ENCODE data around the gene TMEM11. TPM values are rescaled to one million over a fixed set of nuclear protein-coding genes. Genes with fewer than 3 reads are reported as not detected.

TMEM11 gene
- total RNA-seq, 1 experiment from 2014 or later: 23.4 TPM

GRCh38 chr17:21169496-21169895 is 44.5 kb downstream of the TMEM11 start:
- Histone ChIP-seq H3K4me3 (ENCODE audit: low read depth in 2 of 2, low read length in 2 of 2) (no peak overlapping the region), H3K4me1 (ENCODE audit: control insufficient read depth, insufficient read depth, low read length) (no peaks in the 10 kb centered on the region; the same call in 1 of the 2 replicates), H3K9me3 (ENCODE audit: control insufficient read depth, insufficient read depth, low read depth, low read length) (no peaks in the 10 kb centered on the region), H3K27ac (ENCODE audit: low read length) (no peak overlapping the region), H3K27me3 (ENCODE audit: control insufficient read depth, insufficient read depth, low read length) (no peaks in the 10 kb centered on the region), H3K36me3 (ENCODE audit: control insufficient read depth, insufficient read depth, low read length) (no peaks in the 10 kb centered on the region)
- ATAC-seq (no peak), DNase-seq (ENCODE audit: low read depth, low spot score) (no peak)
- ChIA-PET CTCF (no interaction called here), POLR2A (no interaction called here)
- intact Hi-C loops (cut with micrococcal nuclease; ENCODE audit: unreplicated experiment): no loop called here
- no TSS peak for BruUV-seq (replicated peaks)
- in situ Hi-C loops (cut with HindIII; ENCODE audit: low pct_unique_long_range_greater_than_20kb, low sequenced_read_pairs): no loop called here
- TF ChIP-seq POLR2AphosphoS5 (IDR thresholded peaks at IDR 0.05; ENCODE audit: low read depth, low read length) (no peak), TCF7L2 (IDR thresholded peaks at IDR 0.05; ENCODE audit: low read depth, low read length) (no peak), REST (IDR thresholded peaks at IDR 0.05; ENCODE audit: insufficient read depth in 1 of 2, low read depth in 2 of 2, low read length in 1 of 2) (no peak), SIN3A (IDR thresholded peaks at IDR 0.05; ENCODE audit: borderline replicate concordance, insufficient read depth, low read depth, low read length) (no peak), CTCF (IDR thresholded peaks at IDR 0.05) (no peak)

GRCh38 chr17:21168555-21168865 is 45.5 kb downstream of the TMEM11 start:
- no peak for DNase-seq (ENCODE audit: low read depth, low spot score)
- no peak for ATAC-seq
- no peak overlapping the region for H3K27ac ChIP-seq (ENCODE audit: low read length)
- no peaks in the 10 kb centered on the region for H3K9me3 ChIP-seq (ENCODE audit: control insufficient read depth, insufficient read depth, low read depth, low read length)
- intact Hi-C loops (cut with micrococcal nuclease; ENCODE audit: unreplicated experiment): no loop called here
- in situ Hi-C loops (cut with HindIII; ENCODE audit: low pct_unique_long_range_greater_than_20kb, low sequenced_read_pairs): no loop called here
- ChIA-PET CTCF (no interaction called here), POLR2A (no interaction called here)
- no peaks in the 10 kb centered on the region for H3K36me3 ChIP-seq (ENCODE audit: control insufficient read depth, insufficient read depth, low read length)
- no peaks in the 10 kb centered on the region; the same call in 1 of the 2 replicates for H3K4me1 ChIP-seq (ENCODE audit: control insufficient read depth, insufficient read depth, low read length)
- no peaks in the 10 kb centered on the region for H3K27me3 ChIP-seq (ENCODE audit: control insufficient read depth, insufficient read depth, low read length)
- TF ChIP-seq CTCF (IDR thresholded peaks at IDR 0.05): no peak
- TF ChIP-seq REST (IDR thresholded peaks at IDR 0.05; ENCODE audit: insufficient read depth in 1 of 2, low read depth in 2 of 2, low read length in 1 of 2): no peak
- no peak for TF ChIP-seq TCF7L2 (IDR thresholded peaks at IDR 0.05; ENCODE audit: low read depth, low read length)
- TF ChIP-seq SIN3A (IDR thresholded peaks at IDR 0.05; ENCODE audit: borderline replicate concordance, insufficient read depth, low read depth, low read length): no peak
- no peak for TF ChIP-seq POLR2AphosphoS5 (IDR thresholded peaks at IDR 0.05; ENCODE audit: low read depth, low read length)
- BruUV-seq (replicated peaks): no TSS peak
- H3K4me3 ChIP-seq (ENCODE audit: low read depth in 2 of 2, low read length in 2 of 2): no peak overlapping the region
